ENCODE results near the gene DLK1.

The DLK1 gene

GRCh38 chr14:100781952-100782351 is 55.3 kb downstream of the DLK1 start:
- H3K4me3 ChIP-seq (ENCODE audit: low read depth, low read length) = no peak overlapping the region
- TF ChIP-seq CTCF (IDR thresholded peaks at IDR 0.05; ENCODE audit: low read depth, low read length) = no peak

GRCh38 chr14:100782516-100783320 is 56.0 kb downstream of the DLK1 start:
- no peak overlapping the region for H3K4me3 ChIP-seq (ENCODE audit: low read depth, low read length)
- TF ChIP-seq CTCF (IDR thresholded peaks at IDR 0.05; ENCODE audit: low read depth, low read length) = no peak

- H3K4me3 ChIP-seq (ENCODE audit: low read depth, low read length) = no peak overlapping the region
- TF ChIP-seq CTCF (IDR thresholded peaks at IDR 0.05; ENCODE audit: low read depth, low read length) = no peak
These were observed 57.1 kb downstream of the DLK1 start for GRCh38 chr14:100783630-100784370.

- no peak for TF ChIP-seq CTCF (IDR thresholded peaks at IDR 0.05; ENCODE audit: low read depth, low read length)
- no peak overlapping the region for H3K4me3 ChIP-seq (ENCODE audit: low read depth, low read length)
These were observed 58.0 kb downstream of the DLK1 start for GRCh38 chr14:100784523-100785337.

GRCh38 chr14:100785338-100785615 is 58.6 kb downstream of the DLK1 start:
- TF ChIP-seq CTCF (IDR thresholded peaks at IDR 0.05; ENCODE audit: low read depth, low read length) = no peak
- H3K4me3 ChIP-seq (ENCODE audit: low read depth, low read length) = no peak overlapping the region

GRCh38 chr14:100785626-100786025 is 58.9 kb downstream of the DLK1 start:
- H3K4me3 ChIP-seq (ENCODE audit: low read depth, low read length) = no peak overlapping the region
- no peak for TF ChIP-seq CTCF (IDR thresholded peaks at IDR 0.05; ENCODE audit: low read depth, low read length)

Data from WI38 (cell line).